Right atrium auricular region (tissue), 2 donors: ENCODE measurements around the gene DUS1L. TPM values are rescaled to one million over a fixed set of nuclear protein-coding genes. Genes with fewer than 3 reads are reported as not detected.

Experiments used
- DNase-seq: peaks from one replicate; pipeline ENCODE4 v3.0.0-alpha.2; 2019; ENCODE audit warnings: low spot score
- H3K27ac ChIP-seq, 2 donors: fragments of 200-600 bp; sonication (generic); 1 replicate in 1 of 2; 2 replicates in 1 of 2; pipeline ENCODE4 v1.5.1; 2016 to 2019
- H3K27me3 ChIP-seq, 2 donors: fragments of 200-600 bp; sonication (generic); one replicate each; pipeline versions ENCODE4 v1.5.1 to v1.6.0; 2017 to 2019
- H3K36me3 ChIP-seq: fragments of 200-600 bp; sonication (generic); one replicate; pipeline ENCODE4 v1.5.1; 2016
- H3K4me1 ChIP-seq, 2 donors: fragments of 200-600 bp; sonication (generic); one replicate each; pipeline versions ENCODE4 v1.5.1 to v1.6.0; 2017 to 2019
- H3K4me3 ChIP-seq, 2 donors: fragments of 200-600 bp; sonication (generic); 1 replicate in 1 of 2; 2 replicates in 1 of 2; pipeline ENCODE4 v1.5.1; 2017 to 2019; ENCODE audit warnings: mild to moderate bottlenecking in 1 of 2, moderate library complexity in 1 of 2
- H3K9me3 ChIP-seq, 2 donors: fragments of 200-600 bp; sonication (generic); one replicate each; pipeline ENCODE4 v1.5.1; 2019
- total RNA-seq, 2 donors: library from RNA; depleted of rRNA; stranded (reverse); fragments of >200 nt; gene quantifications; one replicate each; pipeline ENCODE4 v1.1.0, GENCODE V29; 2016
- TF ChIP-seq, protein P1 (sequence below), 2 donors: fragments of 200-600 bp; sonication (generic); IDR thresholded peaks; one replicate each; pipeline ENCODE4 v1.5.1; 2019; ENCODE audit warnings: antibody characterized with exemption in 2 of 2

Gene DUS1L
- total RNA-seq, 2 donors from 2014 or later: 33.3 to 45.7 TPM

DNA sequence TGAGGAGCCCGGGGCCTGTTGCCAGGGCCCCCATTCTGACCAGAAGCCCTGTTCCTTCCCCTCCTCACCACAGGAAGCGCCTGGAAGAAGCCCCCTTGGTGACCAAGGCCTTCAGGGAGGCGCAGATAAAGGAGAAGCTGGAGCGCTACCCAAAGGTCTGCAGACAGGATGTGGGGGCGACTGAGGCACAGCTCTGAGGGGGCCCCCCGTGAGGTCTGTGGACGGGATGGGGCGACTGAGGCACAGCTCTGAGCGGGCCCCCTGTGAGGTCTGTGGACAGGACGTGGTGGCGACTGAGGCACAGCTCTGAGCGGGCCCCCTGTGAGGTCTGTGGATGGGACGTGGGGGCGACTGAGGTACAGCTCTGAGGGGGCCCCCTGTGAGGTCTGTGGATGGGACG is 56.2 kb downstream of the DUS1L start:
- TF ChIP-seq, protein P1, sequence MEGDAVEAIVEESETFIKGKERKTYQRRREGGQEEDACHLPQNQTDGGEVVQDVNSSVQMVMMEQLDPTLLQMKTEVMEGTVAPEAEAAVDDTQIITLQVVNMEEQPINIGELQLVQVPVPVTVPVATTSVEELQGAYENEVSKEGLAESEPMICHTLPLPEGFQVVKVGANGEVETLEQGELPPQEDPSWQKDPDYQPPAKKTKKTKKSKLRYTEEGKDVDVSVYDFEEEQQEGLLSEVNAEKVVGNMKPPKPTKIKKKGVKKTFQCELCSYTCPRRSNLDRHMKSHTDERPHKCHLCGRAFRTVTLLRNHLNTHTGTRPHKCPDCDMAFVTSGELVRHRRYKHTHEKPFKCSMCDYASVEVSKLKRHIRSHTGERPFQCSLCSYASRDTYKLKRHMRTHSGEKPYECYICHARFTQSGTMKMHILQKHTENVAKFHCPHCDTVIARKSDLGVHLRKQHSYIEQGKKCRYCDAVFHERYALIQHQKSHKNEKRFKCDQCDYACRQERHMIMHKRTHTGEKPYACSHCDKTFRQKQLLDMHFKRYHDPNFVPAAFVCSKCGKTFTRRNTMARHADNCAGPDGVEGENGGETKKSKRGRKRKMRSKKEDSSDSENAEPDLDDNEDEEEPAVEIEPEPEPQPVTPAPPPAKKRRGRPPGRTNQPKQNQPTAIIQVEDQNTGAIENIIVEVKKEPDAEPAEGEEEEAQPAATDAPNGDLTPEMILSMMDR (IDR thresholded peaks at IDR 0.05): no peak
- Histone ChIP-seq H3K27ac (no peak overlapping the region), H3K9me3 (no peaks in the 10 kb centered on the region), H3K36me3 (no peaks in the 10 kb centered on the region), H3K4me3 (no peak overlapping the region), H3K4me1 (peaks cover 0 to 29% of the 10 kb centered on the region in 2 donors), H3K27me3 (no peaks in the 10 kb centered on the region)
- DNase-seq: no peak

DNA sequence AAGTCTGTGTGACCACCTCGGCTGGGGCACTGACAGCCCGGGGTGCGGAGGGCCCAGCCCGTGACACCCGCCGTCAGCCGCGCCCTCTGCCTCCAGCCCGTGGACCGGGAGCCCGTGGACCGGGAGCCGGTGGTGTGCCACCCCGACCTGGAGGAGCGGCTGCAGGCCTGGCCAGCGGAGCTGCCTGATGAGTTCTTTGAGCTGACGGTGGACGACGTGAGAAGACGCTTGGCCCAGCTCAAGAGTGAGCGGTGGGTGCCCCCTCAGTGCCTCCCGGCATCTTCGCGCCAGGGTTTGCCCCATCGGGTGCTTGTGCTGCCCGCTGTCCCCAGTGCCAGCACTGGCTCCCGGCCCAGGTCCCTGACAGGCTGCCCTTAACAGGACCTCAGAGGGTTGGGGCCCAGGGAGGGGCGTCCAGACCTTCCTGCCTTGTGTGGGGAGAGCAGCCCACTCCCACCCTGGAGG is 56.6 kb downstream of the DUS1L start:
- DNase-seq: no peak
- H3K27ac ChIP-seq: no peak overlapping the region
- TF ChIP-seq, protein P1 (IDR thresholded peaks at IDR 0.05): no peak
- H3K4me3 ChIP-seq: no peak overlapping the region
- H3K27me3 ChIP-seq: no peaks in the 10 kb centered on the region
- H3K36me3 ChIP-seq: no peaks in the 10 kb centered on the region
- H3K4me1 ChIP-seq: peaks cover 0 to 27% of the 10 kb centered on the region in 2 donors
- H3K9me3 ChIP-seq: no peaks in the 10 kb centered on the region

DNA sequence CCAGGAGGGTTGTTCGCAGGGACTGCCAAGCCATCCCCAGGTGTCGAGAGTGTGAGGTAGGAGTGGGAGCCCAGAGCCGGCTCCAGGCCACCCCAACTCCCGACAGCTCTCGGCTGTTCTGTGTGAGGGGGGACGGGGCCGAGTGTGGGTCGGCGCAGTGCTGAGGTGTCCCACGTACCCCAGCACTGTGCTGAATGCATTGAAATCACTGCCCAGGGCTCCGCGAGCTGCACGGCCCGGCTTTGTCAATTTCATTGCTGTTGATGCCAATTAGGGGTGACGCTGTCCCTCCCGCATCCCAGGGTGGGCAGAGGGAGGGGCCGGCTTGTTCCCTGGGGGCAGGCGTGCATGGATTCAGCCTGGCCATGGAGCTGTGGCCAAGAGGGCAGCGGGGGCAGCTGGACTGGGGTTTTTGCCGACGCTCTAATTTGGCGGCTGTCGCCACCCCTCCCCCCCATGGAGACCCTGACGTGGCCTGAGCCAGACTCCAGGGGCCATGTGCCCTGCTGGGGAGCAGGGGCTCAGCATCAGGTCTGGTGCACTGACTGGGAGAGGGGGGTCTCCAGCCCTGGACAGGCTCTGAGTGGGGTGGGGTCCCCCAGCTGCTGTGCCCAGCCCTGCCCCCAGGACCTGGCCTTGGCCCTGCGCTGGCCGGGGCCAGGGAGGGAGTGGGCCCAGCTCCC is 57.2 kb downstream of the DUS1L start:
- DNase-seq: no peak
- Histone ChIP-seq H3K27ac (no peak overlapping the region), H3K4me3 (no peak overlapping the region), H3K9me3 (no peaks in the 10 kb centered on the region), H3K4me1 (peaks cover 0 to 27% of the 10 kb centered on the region in 2 donors), H3K27me3 (no peaks in the 10 kb centered on the region), H3K36me3 (no peaks in the 10 kb centered on the region)
- TF ChIP-seq, protein P1 (IDR thresholded peaks at IDR 0.05): no peak

Other genes starting within 250 kb of the DUS1L start
- gene MCRIP1, start 232.5 kb downstream of the DUS1L start, total RNA-seq: 100 to 1,000 TPM in 1 of 2 donors, 10 to 100 TPM in 1; 91.3 to 108 TPM
- not detected for gene PPP1R27, start 230.8 kb downstream of the DUS1L start, total RNA-seq
- gene P4HB, start 205.3 kb downstream of the DUS1L start, total RNA-seq: 100 to 1,000 TPM; 321 to 426 TPM
- gene ARHGDIA, start 194.5 kb downstream of the DUS1L start, total RNA-seq: 100 to 1,000 TPM in 1 of 2 donors, 10 to 100 TPM in 1; 59.4 to 145 TPM
- 10 to 100 TPM; 24.3 to 35.9 TPM for gene ALYREF, start 174.2 kb downstream of the DUS1L start, total RNA-seq
- gene ANAPC11, start 174.1 kb downstream of the DUS1L start, total RNA-seq: 100 to 1,000 TPM; 126 to 229 TPM
- gene NPB, start 163.6 kb downstream of the DUS1L start, total RNA-seq: 1 to 10 TPM in 1 of 2 donors, not detected in 1; 1.7 TPM
- gene PCYT2, start 154.4 kb downstream of the DUS1L start, total RNA-seq: 10 to 100 TPM; 23.3 to 26.1 TPM
- 1 to 10 TPM; 2.8 to 4.9 TPM for gene SIRT7, start 147.6 kb downstream of the DUS1L start, total RNA-seq
- 10 to 100 TPM; 21.8 to 26.5 TPM for gene MAFG, start 138.1 kb downstream of the DUS1L start, total RNA-seq
- 10 to 100 TPM in 1 of 2 donors, 1 to 10 TPM in 1; 8.3 to 10.2 TPM for gene PYCR1, start 128.5 kb downstream of the DUS1L start, total RNA-seq
- 1 to 10 TPM in 1 of 2 donors, under 1 TPM in 1; 0.55 to 1.4 TPM for gene MYADML2, start 118.6 kb downstream of the DUS1L start, total RNA-seq
- gene NOTUM, start 104.6 kb downstream of the DUS1L start, total RNA-seq: under 1 TPM in 1 of 2 donors, not detected in 1; 0.35 TPM
- 10 to 100 TPM; 14.1 to 18.8 TPM for gene ASPSCR1, start 88.2 kb downstream of the DUS1L start, total RNA-seq
- gene CENPX, start 42.9 kb downstream of the DUS1L start, total RNA-seq: 10 to 100 TPM; 36.5 to 47.6 TPM
- 1 to 10 TPM; 4.7 to 4.9 TPM for gene LRRC45, start 42.5 kb downstream of the DUS1L start, total RNA-seq
- gene RAC3, start 34.1 kb downstream of the DUS1L start, total RNA-seq: 1 to 10 TPM in 1 of 2 donors, under 1 TPM in 1; 0.93 to 2.6 TPM
- 100 to 1,000 TPM; 169 to 213 TPM for gene DCXR, start 28.1 kb downstream of the DUS1L start, total RNA-seq
- 10 to 100 TPM; 21.4 to 25.3 TPM for gene RFNG, start 14.0 kb downstream of the DUS1L start, total RNA-seq
- gene GPS1, start 13.9 kb downstream of the DUS1L start, total RNA-seq: 10 to 100 TPM; 79.5 to 90.8 TPM
- gene FASN, start 32.4 kb upstream of the DUS1L start, total RNA-seq: 10 to 100 TPM; 13.8 to 46.4 TPM
- 1 to 10 TPM; 5.1 to 7.4 TPM for gene CCDC57, start 147.0 kb upstream of the DUS1L start, total RNA-seq
- gene SLC16A3, start 163.2 kb upstream of the DUS1L start, total RNA-seq: 10 to 100 TPM in 1 of 2 donors, 1 to 10 TPM in 1; 5.0 to 19.5 TPM
- 10 to 100 TPM; 31.3 to 32.9 TPM for gene CSNK1D, start 207.9 kb upstream of the DUS1L start, total RNA-seq